Activated T-cell treated with anti-CD3 and anti-CD28 coated beads, Interleukin-2, amount 50 U/mL, for 4 hours (primary cell): ENCODE results near the gene CA9. TPM values are rescaled to one million over a fixed set of nuclear protein-coding genes. Genes with fewer than 3 reads are reported as not detected.

Experiments
- ATAC-seq, 2 donors: fragments of 200-7000 bp; cut with Tn5 transposase; one replicate each; pipeline ENCODE4 v1.10.0; 2021
- DNase-seq: peaks from one replicate; pipeline ENCODE4 v3.0.0-alpha.2; 2020
- H3K27me3 Mint-ChIP-seq: one replicate; pipeline ENCODE4 v1.8.0; 2021; ENCODE audit warnings: low read depth, mixed read lengths
- H3K36me3 Mint-ChIP-seq: one replicate; pipeline ENCODE4 v1.8.0; 2022; ENCODE audit warnings: mixed read lengths; ENCODE audit not compliant: insufficient read depth
- H3K4me1 Mint-ChIP-seq: one replicate; pipeline ENCODE4 v1.8.0; 2021; ENCODE audit warnings: low read depth, mixed read lengths
- H3K4me3 Mint-ChIP-seq: one replicate; pipeline ENCODE4 v1.8.0; 2021; ENCODE audit warnings: mild to moderate bottlenecking, moderate library complexity, mixed read lengths
- H3K9me3 Mint-ChIP-seq: one replicate; pipeline ENCODE4 v1.8.0; 2021; ENCODE audit warnings: mixed read lengths
- total RNA-seq, 3 donors: library from RNA; stranded (reverse); gene quantifications; one replicate each; pipeline ENCODE4 v1.2.1, GENCODE V29; 2021

CA9 gene
- total RNA-seq, 3 donors from 2014 or later, result 0.24 to 0.46 TPM; not detected in 1

GRCh38 chr9:35658968-35659220, 14.8 kb upstream of the CA9 start:
- H3K4me1 Mint-ChIP-seq, result peaks cover 70% of the 10 kb centered on the region
- no peak for ATAC-seq
- H3K27me3 Mint-ChIP-seq, result peaks cover 3% of the 10 kb centered on the region

GRCh38 chr9:35659340-35659739, 14.4 kb upstream of the CA9 start:
- no peak for ATAC-seq

More at GRCh38 chr9:35658968-35659220, 14.8 kb upstream of the CA9 start:
- DNase-seq, result no peak
- H3K4me3 Mint-ChIP-seq, result peak overlapping the region; percentile 87
- peaks cover 10% of the 10 kb centered on the region for H3K36me3 Mint-ChIP-seq
- H3K9me3 Mint-ChIP-seq, result peaks cover 3% of the 10 kb centered on the region

GRCh38 chr9:35660966-35661415, 12.7 kb upstream of the CA9 start:
- Mint-ChIP-seq H3K36me3 (peaks cover 10% of the 10 kb centered on the region), H3K9me3 (peaks cover 3% of the 10 kb centered on the region), H3K4me1 (peaks cover 78% of the 10 kb centered on the region), H3K4me3 (peak overlapping the region; percentile 11), H3K27me3 (peaks cover 3% of the 10 kb centered on the region)
- ATAC-seq, result no peak
- DNase-seq, result no peak

More at GRCh38 chr9:35659340-35659739, 14.4 kb upstream of the CA9 start:
- Mint-ChIP-seq H3K4me3 (peak overlapping the region; percentile 87), H3K9me3 (peaks cover 3% of the 10 kb centered on the region), H3K27me3 (peaks cover 3% of the 10 kb centered on the region), H3K4me1 (peaks cover 71% of the 10 kb centered on the region), H3K36me3 (peaks cover 10% of the 10 kb centered on the region)
- DNase-seq, result no peak

DNA sequence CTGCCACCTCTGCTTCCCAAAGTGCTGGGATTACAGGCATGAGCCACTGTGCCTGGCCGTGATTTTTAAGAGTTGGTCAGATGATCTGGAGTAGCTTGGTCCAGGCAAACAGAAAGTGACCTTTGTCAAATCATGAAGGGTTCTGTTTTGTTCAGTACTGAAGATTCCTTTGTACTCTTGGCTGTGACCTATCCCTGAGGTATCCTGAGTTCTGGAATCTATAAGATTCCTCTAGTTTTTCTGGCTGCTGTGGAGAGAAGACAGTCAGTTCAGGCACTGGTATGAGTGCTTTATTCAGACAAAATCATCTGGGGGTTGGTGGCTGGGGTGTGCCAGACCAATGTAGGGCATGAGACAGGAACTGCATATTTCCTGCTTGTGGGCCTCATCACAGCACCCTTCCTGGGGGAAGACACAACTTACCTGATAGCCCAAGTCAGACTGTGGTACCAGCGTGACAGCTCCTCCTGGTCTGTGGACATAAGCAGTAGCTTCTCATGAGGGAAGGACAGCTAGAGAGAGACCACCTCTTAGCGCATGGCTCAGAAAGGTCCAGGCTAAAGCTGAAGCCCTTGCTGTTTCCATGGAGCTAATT, 11.9 kb upstream of the CA9 start:
- peaks cover 10% of the 10 kb centered on the region for H3K36me3 Mint-ChIP-seq
- H3K4me3 Mint-ChIP-seq, result peak overlapping the region; percentile 15
- ATAC-seq (no peak), DNase-seq (no peak)
- peaks cover 75% of the 10 kb centered on the region for H3K4me1 Mint-ChIP-seq
- H3K9me3 Mint-ChIP-seq, result peaks cover 3% of the 10 kb centered on the region
- H3K27me3 Mint-ChIP-seq, result peaks cover 3% of the 10 kb centered on the region

GRCh38 chr9:35662437-35662836, 11.3 kb upstream of the CA9 start:
- Mint-ChIP-seq H3K9me3 (peaks cover 3% of the 10 kb centered on the region), H3K4me3 (no peak overlapping the region), H3K36me3 (peaks cover 10% of the 10 kb centered on the region), H3K4me1 (peaks cover 69% of the 10 kb centered on the region), H3K27me3 (peaks cover 3% of the 10 kb centered on the region)
- DNase-seq (no peak), ATAC-seq (no peak)

GRCh38 chr9:35664531-35665470, 8.9 kb upstream of the CA9 start, which contains the start of gene ARHGEF39:
Gene ARHGEF39, minus strand, starts transcription at chr9:35665195. Its CDS starts 26 bp downstream, at chr9:35665169.
- H3K9me3 Mint-ChIP-seq, result no peaks in the 10 kb centered on the region
- H3K4me3 Mint-ChIP-seq, result peak within 1 kb of the TSS; percentile 79
- H3K4me1 Mint-ChIP-seq, result peaks cover 53% of the 10 kb centered on the region
- DNase-seq, result peak; percentile 20
- ATAC-seq, result peak; percentile 85 to 92
- peaks cover 8% of the 10 kb centered on the region for H3K36me3 Mint-ChIP-seq
- no peaks in the 10 kb centered on the region for H3K27me3 Mint-ChIP-seq

DNA sequence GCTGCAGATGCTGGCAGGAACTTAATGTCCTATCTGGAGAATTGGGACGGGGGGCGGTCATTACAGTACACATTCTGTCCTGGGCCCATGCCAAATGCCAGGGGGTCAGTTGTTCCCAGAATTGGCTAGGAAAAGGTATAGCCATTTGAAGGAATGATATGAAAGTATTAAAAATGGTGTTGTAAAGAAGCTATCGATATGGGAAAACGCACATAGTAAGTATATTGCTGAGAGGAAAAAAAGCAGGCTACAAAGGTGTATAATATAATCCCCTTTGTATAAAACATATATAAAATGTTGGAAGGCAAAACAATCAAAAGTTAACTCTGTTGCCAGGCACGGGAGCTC, 8.3 kb upstream of the CA9 start:
- no peak for ATAC-seq
- H3K4me3 Mint-ChIP-seq, result peak overlapping the region; percentile 79
- peaks cover 47% of the 10 kb centered on the region for H3K4me1 Mint-ChIP-seq
- no peaks in the 10 kb centered on the region for H3K9me3 Mint-ChIP-seq
- DNase-seq, result no peak
- peaks cover 8% of the 10 kb centered on the region for H3K36me3 Mint-ChIP-seq
- H3K27me3 Mint-ChIP-seq, result no peaks in the 10 kb centered on the region

DNA sequence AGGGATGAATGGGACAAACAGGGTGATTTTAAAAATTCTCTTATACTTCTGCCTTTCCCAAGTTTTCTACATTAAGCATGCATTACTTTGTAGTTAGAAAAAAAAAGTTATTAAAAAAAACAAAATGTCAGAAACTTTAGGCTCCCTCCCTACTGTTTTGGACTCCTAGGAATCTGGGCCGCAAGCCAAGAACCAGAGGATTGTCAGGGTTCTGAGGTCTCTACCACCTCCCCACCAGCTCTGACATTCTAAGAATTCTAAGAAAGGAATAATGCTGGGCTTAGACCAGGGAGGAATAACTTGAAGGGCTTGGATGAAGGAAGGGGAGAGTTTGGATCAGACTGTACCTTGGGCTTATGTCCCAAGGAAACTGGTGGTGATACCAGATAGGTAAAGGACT, 7.7 kb upstream of the CA9 start:
- no peak for DNase-seq
- ATAC-seq, result no peak
- Mint-ChIP-seq H3K36me3 (peaks cover 3% of the 10 kb centered on the region), H3K27me3 (no peaks in the 10 kb centered on the region), H3K9me3 (no peaks in the 10 kb centered on the region), H3K4me3 (peak overlapping the region; percentile 51), H3K4me1 (peaks cover 41% of the 10 kb centered on the region)

DNA sequence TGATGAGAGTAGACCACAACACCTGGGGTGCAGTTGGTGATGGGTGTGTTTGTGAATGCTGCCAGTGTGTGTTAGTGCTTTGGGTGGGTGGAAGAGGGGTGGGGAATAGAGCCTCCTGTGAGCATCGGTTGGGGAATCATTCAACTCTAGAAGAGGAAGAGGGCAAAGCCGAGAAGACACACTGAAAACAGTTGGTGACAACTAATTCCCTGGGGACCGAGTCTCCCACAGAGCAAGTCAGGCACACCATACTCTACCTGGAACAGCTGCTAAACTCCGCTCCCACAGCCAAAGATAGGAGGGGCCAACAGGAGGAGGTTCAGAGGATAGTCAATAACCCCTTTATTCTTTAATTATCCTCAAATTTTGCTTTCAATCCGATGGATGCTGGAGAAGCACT, 7.2 kb upstream of the CA9 start:
- no peak for ATAC-seq
- no peak for DNase-seq
- H3K36me3 Mint-ChIP-seq, result peaks cover 3% of the 10 kb centered on the region
- H3K27me3 Mint-ChIP-seq, result no peaks in the 10 kb centered on the region
- peaks cover 37% of the 10 kb centered on the region for H3K4me1 Mint-ChIP-seq
- H3K4me3 Mint-ChIP-seq, result no peak overlapping the region
- H3K9me3 Mint-ChIP-seq, result no peaks in the 10 kb centered on the region

DNA sequence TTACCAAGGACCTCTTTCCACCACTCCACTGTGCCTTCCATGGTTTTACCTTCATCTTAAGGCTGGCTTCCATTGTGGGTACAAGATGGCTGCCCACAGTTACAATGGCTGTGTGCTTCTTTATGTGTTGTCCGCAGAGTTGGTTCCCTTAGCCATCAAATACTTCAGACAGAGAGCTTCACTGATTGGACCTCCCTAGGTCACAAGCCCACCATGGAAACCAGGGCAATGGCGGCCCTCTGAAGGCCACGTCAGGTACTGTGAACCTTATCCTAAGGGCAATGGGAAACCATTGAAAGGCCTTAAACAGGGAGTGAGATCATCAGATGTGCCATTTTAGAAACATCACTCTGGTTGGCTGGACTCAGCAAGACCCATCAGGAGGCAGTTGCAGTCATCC, 5.8 kb upstream of the CA9 start:
- no peak overlapping the region for H3K4me3 Mint-ChIP-seq
- H3K36me3 Mint-ChIP-seq, result no peaks in the 10 kb centered on the region
- DNase-seq (no peak), ATAC-seq (no peak)
- H3K27me3 Mint-ChIP-seq, result no peaks in the 10 kb centered on the region
- no peaks in the 10 kb centered on the region for H3K9me3 Mint-ChIP-seq
- H3K4me1 Mint-ChIP-seq, result peaks cover 25% of the 10 kb centered on the region

- no peak overlapping the region for H3K4me3 Mint-ChIP-seq
- H3K9me3 Mint-ChIP-seq, result no peaks in the 10 kb centered on the region
- peaks cover 3% of the 10 kb centered on the region for H3K27me3 Mint-ChIP-seq
- peaks cover 16% of the 10 kb centered on the region for H3K4me1 Mint-ChIP-seq
- no peak for ATAC-seq
- DNase-seq, result no peak
- no peaks in the 10 kb centered on the region for H3K36me3 Mint-ChIP-seq
Measured at GRCh38 chr9:35669331-35670145, 4.2 kb upstream of the CA9 start.

GRCh38 chr9:35674025-35674361, 265 bp downstream of the CA9 start:
- Mint-ChIP-seq H3K4me1 (peaks cover 9% of the 10 kb centered on the region), H3K36me3 (no peaks in the 10 kb centered on the region), H3K4me3 (no peak overlapping the region), H3K27me3 (peaks cover 9% of the 10 kb centered on the region), H3K9me3 (no peaks in the 10 kb centered on the region)
- no peak for DNase-seq
- ATAC-seq, result no peak

- Mint-ChIP-seq H3K4me1 (peaks cover 9% of the 10 kb centered on the region), H3K36me3 (no peaks in the 10 kb centered on the region), H3K9me3 (no peaks in the 10 kb centered on the region), H3K4me3 (peak overlapping the region; percentile 68), H3K27me3 (peaks cover 9% of the 10 kb centered on the region)
- ATAC-seq (peak; percentile 10 to 30), DNase-seq (no peak)
Measured at GRCh38 chr9:35675204-35675603, 1.5 kb downstream of the CA9 start.

GRCh38 chr9:35675732-35676392, 2.1 kb downstream of the CA9 start:
- ATAC-seq (peak; percentile 73 to 82), DNase-seq (peak; percentile 17)
- Mint-ChIP-seq H3K27me3 (peaks cover 9% of the 10 kb centered on the region), H3K4me3 (peak overlapping the region; percentile 68), H3K4me1 (peaks cover 9% of the 10 kb centered on the region), H3K9me3 (no peaks in the 10 kb centered on the region), H3K36me3 (no peaks in the 10 kb centered on the region)
